H1 (cell line): ENCODE measurements around the gene PDE4D. TPM values are rescaled to one million over a fixed set of nuclear protein-coding genes. Genes with fewer than 3 reads are reported as not detected.

ENCODE experiments used
- BRCA1 ChIP-seq: IDR thresholded peaks from 2 replicates; pipeline ENCODE4 v1.6.1; 2012; ENCODE audit warnings: low read depth, low read length, improper control_type of control experiment
- CTCF ChIP-seq, 3 experiments: IDR thresholded peaks; 1 replicate in 2 of 3; 2 replicates in 1 of 3; pipeline versions ENCODE4 v1.5.1 to v1.6.1; 2011; ENCODE audit warnings: low read length in 3 of 3, mild to moderate bottlenecking in 3 of 3, inconsistent platforms in 2 of 3, low read depth in 1 of 3, moderate library complexity in 1 of 3; ENCODE audit not compliant: insufficient read depth in 1 of 3; ENCODE audit errors: control extremely low read depth in 1 of 3
- KDM4A ChIP-seq: IDR thresholded peaks from one replicate; pipeline ENCODE4 v1.7.1; 2012; ENCODE audit warnings: low read depth, mild to moderate bottlenecking, moderate library complexity, low read length, inconsistent platforms; ENCODE audit not compliant: severe bottlenecking
- KDM5A ChIP-seq: fragments of 200-600 bp; IDR thresholded peaks from 2 replicates; pipeline ENCODE4 v1.7.1; 2012; ENCODE audit warnings: mild to moderate bottlenecking, low read length, inconsistent platforms, mixed read lengths
- PHF8 ChIP-seq: fragments of 200-600 bp; sonication (generic); conservative IDR thresholded peaks from 2 replicates; pipeline ENCODE4 v1.7.1; 2012; ENCODE audit warnings: low read depth, mild to moderate bottlenecking, inconsistent platforms, low read length, moderate library complexity
- RFX5 ChIP-seq: IDR thresholded peaks from 2 replicates; pipeline ENCODE4 v1.6.1; 2011; ENCODE audit warnings: low read depth, low read length, improper control_type of control experiment, borderline replicate concordance
- SIRT6 ChIP-seq: IDR thresholded peaks from one replicate; pipeline ENCODE4 v1.7.1; 2012; ENCODE audit warnings: low read length, inconsistent platforms
- SP1 ChIP-seq: IDR thresholded peaks from 2 replicates; pipeline ENCODE4 v1.6.1; 2011; ENCODE audit warnings: low read depth, low read length
- TEAD4 ChIP-seq: IDR thresholded peaks from 2 replicates; pipeline ENCODE4 v1.6.1; 2012; ENCODE audit warnings: low read depth, low read length, inconsistent platforms, mixed read lengths
- polyA plus RNA-seq, 7 experiments: library from polyadenylated mRNA; depleted of rRNA in 3 of 7; stranded (reverse) in 5 of 7; unstranded in 2 of 7; fragments of >200 nt in 5 of 7; fragments of 200-250 nt in 2 of 7; gene quantifications; 1 replicate in 5 of 7; 2 replicates in 1 of 7; 4 replicates in 1 of 7; pipeline versions ENCODE4 v1.2.1 to v1.2.3, GENCODE V29; 2011 to 2013; ENCODE audit warnings: missing spikeins in 2 of 7, mixed read lengths in 2 of 7
- total RNA-seq: library from RNA; stranded (reverse); fragmentation: NEBNext Ultra II Directional; extraction: Animal tissue kit (Norgen Biotek cat#: 25700); gene quantifications from 2 replicates; pipeline ENCODE4 v1.2.1, GENCODE V29; 2021
- TF ChIP-seq, protein P1 (sequence below): fragments of 300-600 bp; sonication (generic); IDR thresholded peaks from 2 replicates; pipeline ENCODE4 v1.7.1; 2012; ENCODE audit warnings: low read length, moderate library complexity, mild to moderate bottlenecking, inconsistent platforms; ENCODE audit not compliant: insufficient replicate concordance

PDE4D gene
- total and polyA plus RNA-seq, 2 of the 8 experiments (the other 6 are each of a cell fraction or from before 2014, with no cell fraction given), result 2.3 to 3.7 TPM

DNA sequence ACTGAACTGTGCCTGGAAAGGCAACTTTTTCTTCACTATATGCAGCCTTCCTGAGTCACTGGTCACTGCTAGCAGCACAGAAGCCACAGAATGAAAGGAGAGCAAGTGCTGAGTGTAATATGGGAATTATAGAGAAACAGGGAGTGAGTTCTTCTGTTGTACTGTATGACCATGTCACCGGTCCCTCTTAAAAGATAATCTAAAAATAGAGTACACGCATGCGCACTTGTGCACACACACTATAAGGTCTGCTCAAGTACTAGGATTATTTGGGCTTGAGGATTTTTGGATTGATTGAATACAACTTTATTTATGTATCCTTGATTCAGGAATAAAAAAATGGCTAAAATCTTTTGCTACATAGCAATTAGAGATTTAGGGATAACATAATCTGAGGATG is 571.9 kb downstream of the PDE4D start (continued):
- TF ChIP-seq, protein P1, sequence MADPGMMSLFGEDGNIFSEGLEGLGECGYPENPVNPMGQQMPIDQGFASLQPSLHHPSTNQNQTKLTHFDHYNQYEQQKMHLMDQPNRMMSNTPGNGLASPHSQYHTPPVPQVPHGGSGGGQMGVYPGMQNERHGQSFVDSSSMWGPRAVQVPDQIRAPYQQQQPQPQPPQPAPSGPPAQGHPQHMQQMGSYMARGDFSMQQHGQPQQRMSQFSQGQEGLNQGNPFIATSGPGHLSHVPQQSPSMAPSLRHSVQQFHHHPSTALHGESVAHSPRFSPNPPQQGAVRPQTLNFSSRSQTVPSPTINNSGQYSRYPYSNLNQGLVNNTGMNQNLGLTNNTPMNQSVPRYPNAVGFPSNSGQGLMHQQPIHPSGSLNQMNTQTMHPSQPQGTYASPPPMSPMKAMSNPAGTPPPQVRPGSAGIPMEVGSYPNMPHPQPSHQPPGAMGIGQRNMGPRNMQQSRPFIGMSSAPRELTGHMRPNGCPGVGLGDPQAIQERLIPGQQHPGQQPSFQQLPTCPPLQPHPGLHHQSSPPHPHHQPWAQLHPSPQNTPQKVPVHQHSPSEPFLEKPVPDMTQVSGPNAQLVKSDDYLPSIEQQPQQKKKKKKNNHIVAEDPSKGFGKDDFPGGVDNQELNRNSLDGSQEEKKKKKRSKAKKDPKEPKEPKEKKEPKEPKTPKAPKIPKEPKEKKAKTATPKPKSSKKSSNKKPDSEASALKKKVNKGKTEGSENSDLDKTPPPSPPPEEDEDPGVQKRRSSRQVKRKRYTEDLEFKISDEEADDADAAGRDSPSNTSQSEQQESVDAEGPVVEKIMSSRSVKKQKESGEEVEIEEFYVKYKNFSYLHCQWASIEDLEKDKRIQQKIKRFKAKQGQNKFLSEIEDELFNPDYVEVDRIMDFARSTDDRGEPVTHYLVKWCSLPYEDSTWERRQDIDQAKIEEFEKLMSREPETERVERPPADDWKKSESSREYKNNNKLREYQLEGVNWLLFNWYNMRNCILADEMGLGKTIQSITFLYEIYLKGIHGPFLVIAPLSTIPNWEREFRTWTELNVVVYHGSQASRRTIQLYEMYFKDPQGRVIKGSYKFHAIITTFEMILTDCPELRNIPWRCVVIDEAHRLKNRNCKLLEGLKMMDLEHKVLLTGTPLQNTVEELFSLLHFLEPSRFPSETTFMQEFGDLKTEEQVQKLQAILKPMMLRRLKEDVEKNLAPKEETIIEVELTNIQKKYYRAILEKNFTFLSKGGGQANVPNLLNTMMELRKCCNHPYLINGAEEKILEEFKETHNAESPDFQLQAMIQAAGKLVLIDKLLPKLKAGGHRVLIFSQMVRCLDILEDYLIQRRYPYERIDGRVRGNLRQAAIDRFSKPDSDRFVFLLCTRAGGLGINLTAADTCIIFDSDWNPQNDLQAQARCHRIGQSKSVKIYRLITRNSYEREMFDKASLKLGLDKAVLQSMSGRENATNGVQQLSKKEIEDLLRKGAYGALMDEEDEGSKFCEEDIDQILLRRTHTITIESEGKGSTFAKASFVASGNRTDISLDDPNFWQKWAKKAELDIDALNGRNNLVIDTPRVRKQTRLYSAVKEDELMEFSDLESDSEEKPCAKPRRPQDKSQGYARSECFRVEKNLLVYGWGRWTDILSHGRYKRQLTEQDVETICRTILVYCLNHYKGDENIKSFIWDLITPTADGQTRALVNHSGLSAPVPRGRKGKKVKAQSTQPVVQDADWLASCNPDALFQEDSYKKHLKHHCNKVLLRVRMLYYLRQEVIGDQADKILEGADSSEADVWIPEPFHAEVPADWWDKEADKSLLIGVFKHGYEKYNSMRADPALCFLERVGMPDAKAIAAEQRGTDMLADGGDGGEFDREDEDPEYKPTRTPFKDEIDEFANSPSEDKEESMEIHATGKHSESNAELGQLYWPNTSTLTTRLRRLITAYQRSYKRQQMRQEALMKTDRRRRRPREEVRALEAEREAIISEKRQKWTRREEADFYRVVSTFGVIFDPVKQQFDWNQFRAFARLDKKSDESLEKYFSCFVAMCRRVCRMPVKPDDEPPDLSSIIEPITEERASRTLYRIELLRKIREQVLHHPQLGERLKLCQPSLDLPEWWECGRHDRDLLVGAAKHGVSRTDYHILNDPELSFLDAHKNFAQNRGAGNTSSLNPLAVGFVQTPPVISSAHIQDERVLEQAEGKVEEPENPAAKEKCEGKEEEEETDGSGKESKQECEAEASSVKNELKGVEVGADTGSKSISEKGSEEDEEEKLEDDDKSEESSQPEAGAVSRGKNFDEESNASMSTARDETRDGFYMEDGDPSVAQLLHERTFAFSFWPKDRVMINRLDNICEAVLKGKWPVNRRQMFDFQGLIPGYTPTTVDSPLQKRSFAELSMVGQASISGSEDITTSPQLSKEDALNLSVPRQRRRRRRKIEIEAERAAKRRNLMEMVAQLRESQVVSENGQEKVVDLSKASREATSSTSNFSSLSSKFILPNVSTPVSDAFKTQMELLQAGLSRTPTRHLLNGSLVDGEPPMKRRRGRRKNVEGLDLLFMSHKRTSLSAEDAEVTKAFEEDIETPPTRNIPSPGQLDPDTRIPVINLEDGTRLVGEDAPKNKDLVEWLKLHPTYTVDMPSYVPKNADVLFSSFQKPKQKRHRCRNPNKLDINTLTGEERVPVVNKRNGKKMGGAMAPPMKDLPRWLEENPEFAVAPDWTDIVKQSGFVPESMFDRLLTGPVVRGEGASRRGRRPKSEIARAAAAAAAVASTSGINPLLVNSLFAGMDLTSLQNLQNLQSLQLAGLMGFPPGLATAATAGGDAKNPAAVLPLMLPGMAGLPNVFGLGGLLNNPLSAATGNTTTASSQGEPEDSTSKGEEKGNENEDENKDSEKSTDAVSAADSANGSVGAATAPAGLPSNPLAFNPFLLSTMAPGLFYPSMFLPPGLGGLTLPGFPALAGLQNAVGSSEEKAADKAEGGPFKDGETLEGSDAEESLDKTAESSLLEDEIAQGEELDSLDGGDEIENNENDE, result no peak
- TF ChIP-seq CTCF (IDR thresholded peaks at IDR 0.05; ENCODE audit: control extremely low read depth in 1 of 3, insufficient read depth in 1 of 3, low read depth in 1 of 3, low read length in 3 of 3) (no peak), KDM5A (no peak), PHF8 (no peak), TEAD4 (no peak), BRCA1 (no peak), SIRT6 (no peak), RFX5 (no peak), SP1 (no peak), KDM4A (no peak)
